Stimulated activated CD4-positive, alpha-beta T cell treated with anti-CD3 and anti-CD28 coated beads, Interleukin-4, amount 100 ng/mL, for 4 hours (primary cell): Measurements from ENCODE around the gene BRCC3.

ENCODE experiments used
- DNase-seq, 2 experiments: peaks; one replicate each; pipeline ENCODE4 v3.0.0-alpha.2; 2020

BRCC3 gene

GRCh38 chrX:155070975-155071693 is at the start of gene BRCC3, which contains the start of the genes CMC4 and MTCP1:
Gene BRCC3 (plus strand): TSS chrX:155071508. CDS start chrX:155071528, 20 bp downstream.
Gene CMC4 (minus strand): TSS chrX:155071136. CDS start chrX:155064023, 7,113 bp downstream.
Gene MTCP1 (minus strand): TSS chrX:155071136. CDS start chrX:155066010, 5,126 bp downstream.
- peak; percentile 62 to 73 for DNase-seq

- DNase-seq = no peak
These were observed 48.7 kb upstream of the BRCC3 start, which contains the start of gene F8 for GRCh38 chrX:155022585-155022984. Gene F8 (minus strand): TSS chrX:155022723. CDS start chrX:155022552, 171 bp downstream.

DNA sequence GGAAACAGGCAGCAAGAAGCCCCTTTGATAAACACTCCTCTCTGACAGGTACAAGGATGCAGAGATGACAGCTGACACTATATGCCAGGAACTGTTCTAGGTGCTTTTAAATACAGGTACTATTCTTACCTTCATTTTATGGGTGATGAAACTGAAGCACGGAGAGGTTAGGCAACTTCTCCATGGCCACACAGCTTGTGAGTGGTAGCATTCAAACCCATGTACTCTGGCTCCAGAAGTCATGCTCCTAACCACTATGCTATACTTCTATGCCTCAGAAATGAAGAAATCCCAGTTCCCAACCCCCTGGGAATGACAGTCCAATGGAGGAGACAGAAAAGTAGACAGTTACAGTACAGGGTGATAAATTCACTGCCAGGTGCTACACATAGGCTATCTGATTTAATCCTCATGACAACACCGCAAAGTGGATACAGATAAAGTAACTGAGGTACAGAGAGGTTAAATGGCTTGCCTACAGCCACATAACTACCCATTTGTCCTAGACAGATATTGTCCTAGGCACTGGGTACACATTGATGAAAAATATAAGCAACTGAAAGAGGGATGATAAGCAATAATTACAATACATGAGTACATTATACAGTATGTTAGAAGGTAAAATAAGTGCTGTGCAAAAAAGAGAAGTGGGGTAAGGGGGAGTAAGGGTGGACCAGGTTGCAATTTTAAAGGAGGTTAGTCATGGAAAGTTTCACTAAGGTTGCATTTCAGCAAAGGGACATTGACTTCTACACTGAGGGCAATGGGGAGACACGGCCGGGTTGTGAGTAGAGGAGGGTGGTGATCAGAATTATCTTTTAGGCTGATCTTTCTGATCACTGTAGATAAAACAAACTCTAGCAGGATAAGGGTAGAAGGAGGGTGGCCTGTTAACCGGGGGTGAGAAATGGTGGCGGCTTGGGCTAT is 47.1 kb upstream of the BRCC3 start:
- no peak for DNase-seq

DNA sequence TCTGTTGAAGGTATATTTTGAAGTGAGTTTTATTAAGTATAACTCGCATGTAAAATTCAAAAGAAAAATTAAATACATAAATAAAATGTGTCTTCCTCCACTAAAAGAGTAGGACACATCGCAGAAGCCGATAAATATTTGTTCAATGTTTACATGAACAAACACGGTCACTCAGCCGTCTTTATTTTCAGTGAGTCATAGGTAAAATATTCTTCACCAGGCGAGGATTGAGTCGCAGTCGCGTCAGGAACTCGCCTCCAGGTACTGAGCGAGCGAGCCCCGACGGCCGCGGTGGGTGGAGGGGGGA is 44.9 kb upstream of the BRCC3 start:
- no peak for DNase-seq

- peak; percentile 83 to 96 for DNase-seq
These were observed 44.4 kb upstream of the BRCC3 start, which contains the start of gene FUNDC2 for GRCh38 chrX:155026727-155027508. Gene FUNDC2 (plus strand): TSS chrX:155026844. CDS start chrX:155026939, 95 bp downstream.

DNA sequence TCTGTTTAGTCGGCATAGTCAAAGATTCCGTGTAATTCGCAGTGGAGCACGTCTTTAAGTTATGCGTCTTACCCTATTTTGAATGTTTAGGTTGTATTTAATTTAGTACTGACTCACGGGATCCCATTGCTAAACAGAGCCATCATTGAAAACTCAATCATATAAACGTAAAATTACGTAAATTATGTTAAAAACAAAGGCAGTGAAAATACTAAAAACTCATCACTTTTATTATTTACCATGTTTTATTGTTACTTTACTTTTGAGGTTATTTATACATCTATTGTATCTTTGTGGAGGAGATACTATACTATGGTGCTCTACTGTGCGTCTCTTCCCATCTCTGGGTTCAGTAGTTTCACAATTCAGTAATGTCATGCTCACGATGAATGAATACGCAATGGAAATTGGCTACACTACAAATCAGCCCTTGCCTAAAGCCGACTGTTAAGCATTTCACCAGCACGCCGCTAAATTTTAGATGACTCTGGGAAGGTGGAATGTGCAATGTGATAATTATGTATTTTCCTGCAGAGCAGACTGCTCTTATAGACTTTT is 43.7 kb upstream of the BRCC3 start:
- peak in 1 of 2 experiments; percentile 6 for DNase-seq

DNA sequence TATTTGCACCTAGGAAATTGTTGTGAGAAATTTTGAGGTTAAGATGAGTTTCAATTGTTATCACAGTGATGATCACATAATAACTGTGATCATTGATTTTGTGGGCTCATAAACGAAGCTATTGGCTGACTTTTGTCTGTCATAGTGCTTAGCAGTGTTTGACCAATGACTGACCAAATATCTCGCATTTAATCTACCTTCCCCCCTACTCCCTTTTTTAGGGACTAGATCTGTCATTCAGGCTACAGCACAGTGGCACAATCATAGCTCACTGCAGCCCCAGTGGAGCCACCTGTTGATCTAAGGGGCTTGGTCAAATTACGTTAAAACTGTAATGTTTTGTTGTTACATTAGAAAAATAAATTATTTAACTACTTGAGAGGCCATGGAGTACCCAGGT is 43.2 kb upstream of the BRCC3 start:
- no peak for DNase-seq

DNA sequence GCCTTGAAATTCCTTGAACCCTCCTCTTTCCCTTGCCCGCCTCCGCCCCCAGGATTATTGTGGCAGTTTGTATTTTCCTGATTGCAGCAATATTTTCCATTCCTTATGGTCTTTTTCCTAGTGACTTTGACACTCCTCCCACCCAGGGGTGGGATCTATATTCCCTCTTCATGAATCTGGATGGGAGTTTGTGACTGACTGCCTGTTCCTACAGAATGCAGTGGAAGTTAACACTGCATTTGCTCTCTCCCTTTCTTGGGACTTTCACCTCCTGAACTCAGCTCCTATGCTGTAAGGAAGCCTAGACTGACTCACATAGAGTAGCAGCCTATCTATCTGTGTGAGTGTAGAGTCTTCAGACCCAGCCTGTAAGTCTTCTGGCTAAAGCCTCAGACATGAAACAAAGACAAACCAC is 42.4 kb upstream of the BRCC3 start:
- no peak for DNase-seq

DNA sequence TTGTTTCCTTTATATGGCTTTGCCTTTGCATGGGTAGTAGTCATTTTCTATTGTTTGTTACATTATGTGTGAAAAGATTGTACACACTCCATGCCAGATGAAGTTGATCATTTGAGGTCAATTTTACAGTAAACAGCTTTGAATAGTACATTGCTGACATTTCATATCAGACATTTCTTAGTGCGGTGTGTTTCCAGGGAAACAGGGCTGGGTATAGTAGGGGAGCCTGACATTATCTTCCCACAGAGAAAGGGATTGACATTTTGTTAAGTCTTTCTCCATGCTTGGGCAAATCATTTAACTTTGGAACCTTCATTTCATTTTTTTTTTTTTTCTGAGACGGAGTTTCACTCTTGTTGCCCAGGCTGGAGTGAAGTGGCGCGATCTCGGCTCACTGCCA is 39.7 kb upstream of the BRCC3 start:
- no peak for DNase-seq

- no peak for DNase-seq
These were observed 35.6 kb upstream of the BRCC3 start for GRCh38 chrX:155035688-155036087.

DNA sequence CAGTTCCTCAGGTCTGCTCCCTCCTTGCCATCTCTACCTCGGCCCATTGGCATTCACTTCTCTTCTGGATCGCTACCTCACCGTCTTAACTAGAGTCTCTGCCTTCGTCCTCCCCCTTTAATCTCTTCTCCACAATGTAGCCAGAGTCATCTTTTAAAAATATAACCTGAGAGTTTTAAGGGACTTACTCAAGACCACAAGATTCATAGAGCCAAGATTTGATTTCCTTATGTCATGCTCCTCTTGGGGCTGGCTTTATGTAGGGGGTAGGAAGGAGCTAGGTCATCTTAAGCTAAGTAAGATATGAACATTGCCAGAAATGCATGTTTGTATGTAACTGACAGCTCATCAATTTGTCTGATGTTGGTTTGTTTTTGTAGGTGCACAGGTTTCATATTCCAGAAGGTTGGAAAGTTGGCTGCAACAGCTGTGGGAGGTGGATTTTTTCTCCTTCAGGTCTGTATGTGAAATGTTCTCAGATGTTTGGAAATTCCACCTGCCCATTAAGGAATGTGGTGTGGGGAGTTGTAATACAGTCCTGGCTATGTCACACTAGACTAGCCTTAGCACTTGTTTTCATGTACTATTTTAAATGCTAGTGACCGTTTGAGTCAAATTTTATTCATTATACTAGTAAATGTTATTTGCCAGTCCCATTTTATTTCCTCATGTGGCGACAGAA is 25.0 kb upstream of the BRCC3 start:
- no peak for DNase-seq

DNA sequence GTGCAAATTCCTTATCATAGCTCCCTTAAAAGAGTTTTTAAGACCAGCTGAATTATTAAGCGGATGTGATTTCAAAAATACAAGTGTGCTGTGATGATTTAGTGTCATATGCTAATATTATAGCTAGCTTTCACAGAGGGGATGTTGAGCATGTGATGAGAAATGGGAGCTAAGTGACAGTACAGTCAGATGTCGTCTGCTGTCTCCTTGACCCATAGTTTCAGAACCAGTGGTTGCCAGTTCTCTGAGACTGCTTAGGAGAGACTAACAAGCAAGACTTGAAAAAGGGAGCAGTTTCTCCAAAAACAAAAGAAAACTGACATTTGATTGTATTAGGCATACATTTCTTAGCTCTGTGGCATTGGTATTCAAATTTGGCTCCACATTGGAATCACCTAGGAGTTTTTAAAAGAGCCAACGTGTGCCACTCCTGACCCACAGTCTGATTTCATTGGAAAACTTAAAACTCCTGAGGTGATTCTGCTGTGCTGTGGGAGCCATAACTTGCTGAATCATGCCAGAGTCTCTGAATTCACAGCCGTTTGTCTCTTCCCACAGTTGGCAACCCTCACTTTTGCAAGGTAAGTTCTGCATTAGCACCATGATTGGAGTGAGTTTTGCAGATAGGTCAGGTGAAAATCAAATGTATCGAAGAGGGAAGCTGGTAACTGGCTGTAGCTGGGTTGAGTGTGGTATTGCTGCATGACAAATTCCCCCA is 24.3 kb upstream of the BRCC3 start:
- no peak for DNase-seq

DNA sequence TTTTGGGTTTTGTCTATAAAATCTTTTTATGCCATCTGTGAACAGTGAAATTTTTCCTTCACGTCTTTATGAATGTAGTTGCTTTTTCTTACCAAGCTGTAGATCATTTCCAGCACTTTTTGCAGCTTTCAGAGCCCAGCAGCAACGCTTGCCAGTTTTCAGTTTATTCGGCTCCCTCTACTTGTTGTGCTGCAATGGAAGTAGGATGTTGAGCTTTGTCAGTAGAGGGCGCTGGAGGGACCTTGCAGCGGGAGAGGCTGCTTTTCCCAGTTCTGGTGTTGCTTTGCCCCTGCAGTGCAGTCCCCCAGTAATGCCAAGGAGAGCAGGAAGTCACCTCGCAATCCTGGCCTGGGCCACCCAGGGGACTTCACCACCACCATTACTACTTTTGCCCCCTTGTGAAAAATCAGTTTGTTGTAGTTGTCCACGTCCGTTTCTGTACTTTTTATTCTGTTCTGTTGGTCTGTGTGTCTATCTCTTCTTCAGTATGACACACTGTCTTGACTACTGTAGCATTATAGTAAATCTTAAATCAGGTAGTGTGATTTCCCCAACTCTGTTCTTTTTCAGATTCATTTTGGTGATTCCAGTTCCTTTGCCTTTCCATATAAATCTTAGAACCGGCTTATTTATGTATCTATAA is 22.2 kb upstream of the BRCC3 start:
- no peak for DNase-seq

DNA sequence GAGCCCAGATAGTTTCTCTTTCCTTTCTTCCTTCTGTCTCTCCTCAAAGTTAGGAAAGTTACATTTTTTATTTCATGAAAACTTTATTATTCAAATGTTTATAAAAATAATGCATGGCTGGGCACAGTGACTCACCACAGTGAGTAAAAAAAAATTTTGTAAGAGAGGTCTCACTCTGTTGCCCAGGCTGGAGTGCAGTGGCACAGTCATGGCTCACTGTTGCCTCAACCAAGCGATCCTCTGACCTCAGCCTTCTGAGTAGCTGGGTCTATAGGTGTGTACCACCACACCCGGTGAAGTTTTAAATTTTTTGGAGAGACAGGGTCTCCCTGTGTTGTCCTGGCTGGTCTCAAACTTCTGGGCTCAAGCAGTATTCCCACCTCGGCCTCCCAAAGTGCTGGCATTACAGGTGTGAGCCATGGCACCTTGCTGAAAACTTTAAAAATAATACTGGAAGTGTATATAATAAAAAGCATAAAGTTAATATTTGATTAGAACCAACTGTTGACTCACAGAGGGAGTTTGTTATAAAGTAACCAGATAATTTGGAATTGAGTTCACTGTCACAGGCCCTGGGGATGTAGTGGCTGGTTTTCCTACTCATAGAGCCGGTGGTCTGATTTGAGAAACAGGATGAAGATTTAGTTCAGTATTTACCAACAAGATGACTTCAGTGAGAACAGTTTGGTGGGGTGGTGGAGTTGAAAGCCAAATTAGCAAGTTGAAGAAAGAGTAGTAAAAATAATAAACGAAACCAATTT is 18.4 kb upstream of the BRCC3 start:
- no peak for DNase-seq

DNA sequence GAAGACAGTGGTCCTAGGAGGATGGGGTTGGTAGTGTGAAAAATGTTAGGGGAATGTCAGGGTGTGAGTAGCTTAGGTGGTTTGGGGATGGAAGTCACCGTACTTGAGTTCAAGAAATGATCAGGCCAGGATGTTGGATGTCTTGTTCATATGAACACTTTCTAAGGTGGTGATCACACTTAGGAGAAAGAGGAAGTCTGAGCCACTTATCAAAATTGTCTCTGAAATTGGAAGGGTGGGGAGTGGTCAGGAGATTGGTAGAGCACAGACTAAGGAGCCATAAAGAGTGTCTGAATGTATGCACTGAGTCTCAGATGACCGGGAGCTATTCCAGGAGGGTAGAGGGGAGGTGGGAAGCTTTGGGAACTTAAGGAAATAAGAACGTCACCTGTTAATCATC is 17.7 kb upstream of the BRCC3 start:
- no peak for DNase-seq

GRCh38 chrX:155054255-155054654 is 17.1 kb upstream of the BRCC3 start:
- DNase-seq = no peak

DNA sequence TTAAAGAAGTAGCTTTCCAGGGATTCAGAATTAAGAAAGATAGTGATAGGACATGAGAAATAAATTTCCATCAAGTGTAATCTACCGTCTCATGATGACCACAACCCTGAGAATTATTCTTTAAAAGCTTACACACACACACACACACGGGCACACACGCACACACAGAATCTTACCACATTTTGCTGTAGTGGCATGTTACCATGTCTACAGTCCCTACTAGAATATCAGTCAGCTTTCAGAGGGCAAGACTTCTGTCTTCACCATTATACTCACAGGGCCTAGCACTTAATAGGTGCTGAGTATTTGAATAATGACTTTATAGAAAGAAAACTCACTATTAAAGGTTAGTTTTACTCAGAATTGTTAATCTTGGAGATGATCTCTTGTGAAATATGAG is 15.8 kb upstream of the BRCC3 start:
- no peak for DNase-seq

- DNase-seq = no peak
These were observed 14.8 kb upstream of the BRCC3 start for GRCh38 chrX:155056471-155056870.

- peak; percentile 18 to 40 for DNase-seq
These were observed 14.2 kb upstream of the BRCC3 start for GRCh38 chrX:155056877-155057792.
